Measurements from ENCODE around the gene FOXK1.
"Not testable (repeated sequence)": the region's sequence is repeated elsewhere in the genome, so short reads cannot be mapped to it uniquely, and the experiment has no call there.

Gene FOXK1

GRCh38 chr7:4800926-4801838 is 119.1 kb downstream of the FOXK1 start:
- no peak for DNase-seq (ENCODE audit: low read depth in 2 of 2)

- DNase-seq (ENCODE audit: low read depth in 2 of 2) = no peak
Measured at GRCh38 chr7:4801839-4802231, 119.7 kb downstream of the FOXK1 start.

GRCh38 chr7:4802577-4802976 is 120.5 kb downstream of the FOXK1 start:
- DNase-seq (ENCODE audit: low read depth in 2 of 2) = not testable (repeated sequence)

DNA sequence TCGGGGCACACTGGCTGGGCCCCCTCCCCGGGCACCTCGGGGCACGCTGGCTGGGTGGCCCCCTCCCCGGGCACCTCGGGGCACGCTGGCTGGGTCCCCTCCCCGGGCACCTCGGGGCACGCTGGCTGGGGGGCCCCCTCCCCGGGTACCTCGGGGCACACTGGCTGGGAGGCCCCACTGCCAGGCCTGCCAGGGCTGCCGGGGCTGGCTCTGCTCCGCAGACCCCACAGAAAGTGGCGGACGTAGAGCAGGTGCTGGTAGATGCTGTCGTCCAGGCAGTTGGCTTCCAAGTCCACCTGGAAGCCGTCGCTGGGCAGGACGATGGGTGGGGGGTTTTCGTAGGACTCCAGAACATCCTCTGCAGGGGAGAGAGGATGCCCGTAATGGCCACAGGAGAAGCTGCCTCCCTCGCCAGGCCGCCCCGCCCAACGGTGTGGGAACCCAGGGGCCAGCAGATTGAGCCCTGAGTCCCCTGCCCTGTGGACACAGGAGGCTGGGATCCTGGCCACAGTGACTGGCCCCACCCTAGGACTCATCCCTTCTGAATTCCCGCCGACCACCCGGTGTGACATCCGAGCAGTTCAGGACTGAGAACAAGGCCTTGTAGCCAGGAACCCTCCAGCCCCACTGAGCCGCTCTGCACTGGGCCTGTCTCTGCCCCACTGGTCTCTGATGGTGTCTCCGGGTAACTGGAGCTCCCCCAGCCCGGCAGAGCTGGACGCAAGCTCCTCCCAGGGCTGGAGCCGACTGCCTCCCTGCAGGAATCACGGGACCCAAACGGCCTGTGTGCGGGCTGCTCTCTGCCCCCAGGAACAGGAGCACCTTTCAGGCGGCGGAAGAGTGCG is 121.5 kb downstream of the FOXK1 start:
- no peak for DNase-seq (ENCODE audit: low read depth in 2 of 2)

DNA sequence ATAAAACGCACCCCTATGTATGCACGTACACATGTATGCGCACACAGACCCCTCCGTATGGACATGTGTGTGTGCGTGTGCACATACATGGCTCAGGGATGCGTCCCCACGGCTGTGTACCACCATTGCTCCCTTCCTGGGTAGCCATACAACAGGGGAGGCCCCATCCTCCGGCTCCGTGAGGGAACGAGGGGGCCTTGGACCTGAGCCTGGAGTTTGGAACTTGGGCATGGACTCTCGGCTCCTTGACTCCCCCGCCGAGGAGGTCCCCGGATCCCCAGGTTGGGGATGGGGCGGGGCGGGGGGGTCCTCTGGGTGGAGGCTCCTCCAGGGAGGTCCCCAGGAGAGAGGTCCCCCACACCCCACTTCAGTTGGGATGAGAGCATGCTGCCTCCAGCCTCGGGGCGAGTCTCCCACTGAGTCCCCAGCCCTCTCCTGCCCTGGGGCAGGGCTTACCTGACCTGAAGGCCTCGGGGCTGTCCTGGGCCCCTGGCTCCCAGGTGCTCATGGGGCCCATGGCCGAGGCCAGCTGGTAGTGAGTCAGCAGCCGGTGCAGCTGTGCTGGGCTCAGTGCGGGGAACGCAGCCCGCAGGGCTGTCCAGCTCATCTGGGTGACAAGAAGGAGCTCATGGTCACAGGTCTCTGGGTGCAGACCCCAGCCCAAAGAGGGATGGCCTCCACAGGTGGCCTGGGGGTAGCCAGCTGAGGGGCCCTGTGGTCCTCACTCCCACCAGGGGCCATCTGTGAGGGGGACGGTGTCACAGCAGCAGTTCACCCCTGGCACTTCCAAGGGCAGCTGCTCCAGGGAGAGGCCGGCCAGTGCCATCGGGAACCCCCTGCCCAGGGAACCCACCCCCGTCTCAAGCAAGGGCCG is 123.3 kb downstream of the FOXK1 start:
- no peak for DNase-seq (ENCODE audit: low read depth in 2 of 2)

DNA sequence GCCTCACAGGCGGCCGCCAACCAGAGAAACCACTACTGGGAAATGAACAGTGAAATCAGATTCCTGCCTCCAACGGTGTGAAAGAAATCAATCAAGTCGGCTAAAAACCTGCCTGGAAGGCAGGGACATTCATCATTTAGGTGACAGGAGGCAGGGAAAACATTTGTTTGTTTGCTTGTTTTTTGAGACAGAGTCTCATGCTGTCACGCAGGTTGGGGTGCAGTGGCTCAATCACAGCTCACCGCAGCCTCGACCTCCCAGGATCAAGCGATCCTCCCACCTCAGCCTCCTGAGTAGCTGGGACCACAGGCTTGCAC is 123.8 kb downstream of the FOXK1 start:
- DNase-seq (ENCODE audit: low read depth in 2 of 2) = no peak

- no peak for DNase-seq (ENCODE audit: low read depth in 2 of 2)
Measured at GRCh38 chr7:4806983-4807597, 125.0 kb downstream of the FOXK1 start.

DNA sequence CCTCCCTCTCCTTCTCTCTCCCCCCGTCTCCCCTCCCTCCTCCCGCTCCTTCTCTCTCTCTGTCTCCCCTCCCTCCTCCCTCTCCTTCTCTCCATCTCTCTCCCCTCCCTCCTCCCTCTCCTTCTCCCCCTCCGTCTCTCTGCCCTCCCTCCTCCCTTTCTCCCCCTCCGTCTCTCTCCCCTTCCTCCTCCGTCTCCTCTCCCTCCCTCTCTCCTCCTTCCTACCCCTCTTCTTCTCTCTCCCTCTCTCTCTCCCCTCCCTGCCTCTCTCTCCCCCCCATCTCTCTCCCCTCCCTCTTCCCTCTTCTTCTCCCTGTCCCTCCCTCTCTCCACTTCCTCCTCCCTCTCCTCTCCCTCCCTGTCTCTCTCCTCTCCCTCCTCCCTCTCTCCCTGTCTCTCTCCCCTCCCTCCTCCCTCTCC is 125.5 kb downstream of the FOXK1 start:
- DNase-seq (ENCODE audit: low read depth in 2 of 2) = no peak

- no peak for DNase-seq (ENCODE audit: low read depth in 2 of 2)
Measured at GRCh38 chr7:4808026-4808425, 125.9 kb downstream of the FOXK1 start.

GRCh38 chr7:4808565-4808964 is 126.5 kb downstream of the FOXK1 start:
- no peak for DNase-seq (ENCODE audit: low read depth in 2 of 2)

DNA sequence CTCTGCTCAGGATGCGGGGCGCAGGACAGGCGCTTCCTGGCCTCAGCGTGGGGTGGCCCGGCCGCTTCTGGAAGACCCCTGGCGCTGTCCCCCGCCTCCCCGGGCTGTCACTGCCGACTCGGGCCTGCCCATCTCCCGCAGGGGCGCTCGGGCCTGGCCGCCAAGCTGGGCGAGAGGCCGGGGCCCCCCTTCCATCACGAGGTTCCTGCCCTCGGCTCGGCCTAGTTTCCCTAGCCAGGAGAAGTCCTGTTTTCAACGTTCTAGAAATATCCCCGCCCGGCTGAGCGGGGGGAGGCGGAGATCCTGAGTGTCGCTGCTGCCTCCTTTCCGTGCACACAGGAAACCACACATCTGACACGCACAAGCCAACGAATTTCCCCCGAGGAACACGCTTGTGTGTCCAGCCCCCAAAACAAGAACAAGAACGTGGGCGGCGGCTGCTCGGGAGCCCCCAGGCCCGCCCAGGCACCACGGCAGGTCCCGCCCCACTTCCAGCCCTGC is 127.0 kb downstream of the FOXK1 start:
- DNase-seq (ENCODE audit: low read depth in 2 of 2) = no peak

- no peak for DNase-seq (ENCODE audit: low read depth in 2 of 2)
Measured at GRCh38 chr7:4809666-4810065, 127.6 kb downstream of the FOXK1 start.

DNA sequence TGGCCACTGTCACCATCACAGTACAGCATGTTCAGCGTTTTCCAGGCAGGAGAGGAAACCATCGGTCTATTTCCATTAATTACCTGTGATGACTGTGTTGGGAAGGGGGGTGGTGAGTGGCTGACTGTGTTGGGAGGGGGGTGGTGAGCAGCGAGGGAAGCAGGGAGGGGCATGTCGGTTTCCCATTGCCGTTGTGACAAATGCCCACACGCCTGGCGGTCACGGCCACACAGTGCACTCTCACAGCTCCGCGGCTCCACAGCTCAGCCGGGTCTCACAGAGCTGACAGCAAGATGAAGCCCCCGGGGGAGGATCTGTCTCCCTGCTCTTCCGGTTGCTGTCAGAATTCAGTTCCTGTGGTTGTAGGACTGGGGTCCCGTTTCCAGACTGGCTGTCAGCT is 132.3 kb downstream of the FOXK1 start:
- no peak for DNase-seq (ENCODE audit: low read depth in 2 of 2)

DNA sequence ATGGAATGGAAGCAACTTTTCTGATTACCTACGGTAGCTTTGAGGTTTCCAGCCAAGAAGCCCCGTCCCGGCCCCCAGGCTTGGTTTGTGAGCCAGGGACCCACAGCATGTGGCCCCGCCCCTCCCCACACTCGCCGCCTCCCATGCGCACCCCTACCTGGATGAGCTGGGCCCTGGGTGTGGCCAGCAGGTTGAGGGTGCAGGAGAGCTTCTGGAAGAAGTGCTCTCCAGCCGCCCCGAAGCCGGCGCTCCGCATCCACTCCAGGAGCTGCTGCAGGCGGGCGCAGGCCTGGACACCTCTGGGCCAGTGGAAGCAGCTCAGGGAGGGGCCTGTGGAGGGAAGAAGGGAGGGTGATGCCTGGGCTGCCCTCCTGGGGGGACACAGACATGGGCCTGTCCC is 133.0 kb downstream of the FOXK1 start:
- no peak for DNase-seq (ENCODE audit: low read depth in 2 of 2)

GRCh38 chr7:4815609-4816418 is 133.7 kb downstream of the FOXK1 start:
- no peak for DNase-seq (ENCODE audit: low read depth in 2 of 2)

DNA sequence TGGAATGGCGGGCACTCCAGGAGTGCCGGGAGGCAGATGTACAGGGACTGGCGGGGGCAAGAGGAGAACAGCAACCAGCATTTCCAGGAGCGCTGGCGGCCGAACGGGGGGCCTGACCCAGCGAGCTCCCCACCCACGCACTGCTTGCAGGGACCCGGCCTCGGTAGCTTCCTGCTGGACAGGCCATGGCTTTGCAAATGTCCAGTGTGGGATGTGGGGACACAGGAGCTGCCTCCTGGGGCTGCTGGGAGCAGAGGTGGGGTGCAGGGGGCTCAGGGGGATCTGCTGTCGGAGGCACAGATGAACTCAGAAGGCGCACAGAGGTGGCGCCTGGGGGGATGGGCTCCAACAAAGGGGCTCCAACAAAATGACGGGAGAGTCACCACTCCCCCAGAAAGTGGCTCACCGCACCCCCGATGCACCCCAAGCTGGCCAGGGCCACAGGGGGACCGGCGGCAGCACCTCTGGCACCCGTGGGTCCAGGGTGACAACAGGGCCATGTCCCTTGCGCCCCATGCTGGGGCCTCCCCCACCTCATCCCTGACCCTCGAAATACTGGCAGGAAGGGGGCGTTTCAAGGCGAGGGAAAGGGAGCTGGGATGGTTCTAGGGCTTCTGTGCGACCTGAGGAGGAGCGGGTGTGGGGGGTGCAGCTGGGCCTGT is 134.5 kb downstream of the FOXK1 start:
- DNase-seq (ENCODE audit: low read depth in 2 of 2) = no peak

- no peak for DNase-seq (ENCODE audit: low read depth in 2 of 2)
Measured at GRCh38 chr7:4817178-4817901, 135.2 kb downstream of the FOXK1 start.

- no peak for DNase-seq (ENCODE audit: low read depth in 2 of 2)
Measured at GRCh38 chr7:4818000-4818794, 136.1 kb downstream of the FOXK1 start.

All from stimulated activated CD8-positive, alpha-beta memory T cell treated with anti-CD3 and anti-CD28 coated beads, Interleukin-7, amount 100 ng/mL, for 1 hour (primary cell).